ENCODE measurements around the gene SPNS3.

SPNS3 gene

DNA sequence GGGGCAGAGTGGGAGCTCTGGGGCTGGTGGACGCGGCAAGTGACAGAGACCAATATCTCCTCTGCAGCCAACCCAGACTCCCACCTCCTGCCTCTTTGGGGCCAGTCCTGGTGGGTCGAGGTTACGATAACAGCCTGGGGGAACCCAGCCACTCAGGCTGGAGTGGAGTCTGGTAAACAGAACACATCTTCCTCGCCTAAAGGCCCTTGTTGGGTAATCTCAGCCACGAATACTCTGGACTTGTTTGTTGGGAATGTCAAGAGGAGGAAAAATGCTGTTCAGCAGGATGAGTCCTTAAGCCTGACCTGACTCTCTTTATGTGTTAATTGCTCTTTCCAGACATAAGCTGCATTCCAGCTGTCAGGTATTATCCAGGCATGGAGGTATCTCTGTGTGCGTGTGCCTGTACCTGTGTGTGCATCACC, 56.9 kb downstream of the SPNS3 start:
- DNase-seq: no peak

DNA sequence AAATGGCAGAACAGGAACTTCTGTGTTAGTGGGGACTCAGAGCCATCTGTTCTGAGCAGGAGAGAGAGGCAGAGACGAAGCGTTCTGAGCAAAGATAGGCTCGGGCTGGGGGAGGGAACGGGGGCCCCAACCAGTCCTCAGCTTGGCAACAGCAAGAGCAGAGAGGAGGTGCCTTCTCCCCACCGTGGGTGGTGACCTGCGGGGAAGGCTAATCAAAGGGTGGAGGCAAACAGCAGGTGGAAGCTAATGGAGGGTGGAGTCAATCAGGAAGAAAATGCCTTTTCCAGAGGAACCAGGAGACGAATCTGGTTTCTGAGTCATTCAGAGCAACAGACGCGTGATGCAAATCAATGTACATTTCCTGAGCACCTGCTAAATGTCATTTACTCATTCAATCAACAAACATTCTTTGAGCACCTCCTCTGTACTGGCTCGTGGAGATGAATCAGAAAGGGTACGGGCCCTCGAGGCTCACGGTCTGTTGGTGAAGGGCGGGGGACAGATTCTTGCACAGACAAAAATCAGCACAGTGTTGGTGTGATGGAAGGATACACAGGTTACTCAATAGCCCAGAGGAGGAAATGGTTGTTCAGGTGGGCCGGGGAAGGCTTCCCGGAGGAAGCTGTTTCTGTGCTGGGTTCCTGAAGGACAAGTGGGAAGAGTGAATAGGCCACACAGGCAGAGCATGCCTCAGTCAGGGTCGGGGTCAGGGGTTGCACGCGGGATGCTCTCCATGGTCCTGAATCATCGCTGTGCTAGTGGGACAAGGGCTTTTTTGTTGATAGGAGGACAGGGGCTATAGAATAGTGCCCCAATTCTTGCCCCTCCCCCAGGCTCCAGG, 59.2 kb downstream of the SPNS3 start:
- peak in 2 of 6 experiments; percentile 20 to 31 for DNase-seq

DNA sequence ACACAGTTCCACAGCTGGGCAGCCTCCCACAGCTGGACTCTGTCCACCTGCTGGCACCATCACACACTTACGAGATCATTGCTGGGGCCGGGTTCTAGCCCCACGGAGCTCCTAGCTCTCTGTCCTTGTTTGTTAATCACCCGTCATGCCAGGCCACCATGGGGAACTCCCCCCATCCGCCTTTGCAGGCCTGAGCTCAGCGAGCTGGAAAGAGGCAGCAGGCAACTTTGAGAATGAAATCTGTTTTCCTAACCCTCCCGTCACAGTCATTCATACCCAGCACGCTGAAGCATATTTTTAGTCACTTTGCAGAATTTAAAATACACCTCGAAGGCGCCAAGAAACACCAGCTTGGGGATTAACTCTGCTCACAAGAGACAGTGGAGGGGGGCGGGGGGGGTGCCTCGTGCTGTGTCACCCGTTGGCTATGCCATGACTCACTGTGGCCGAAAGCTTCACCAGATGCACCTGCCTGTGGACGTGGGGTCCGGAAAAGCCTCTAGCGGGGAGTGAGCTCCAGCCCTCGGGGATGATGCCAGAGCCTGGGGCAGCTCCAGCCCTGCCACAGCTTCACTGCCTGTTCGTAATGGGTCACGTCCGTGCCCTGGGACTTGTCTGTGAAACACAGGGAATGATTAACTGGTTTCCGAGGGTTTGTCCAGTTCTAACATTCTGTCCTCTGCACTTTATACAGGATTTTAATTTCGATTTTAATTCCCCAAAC, 63.5 kb downstream of the SPNS3 start:
- DNase-seq: no peak

DNA sequence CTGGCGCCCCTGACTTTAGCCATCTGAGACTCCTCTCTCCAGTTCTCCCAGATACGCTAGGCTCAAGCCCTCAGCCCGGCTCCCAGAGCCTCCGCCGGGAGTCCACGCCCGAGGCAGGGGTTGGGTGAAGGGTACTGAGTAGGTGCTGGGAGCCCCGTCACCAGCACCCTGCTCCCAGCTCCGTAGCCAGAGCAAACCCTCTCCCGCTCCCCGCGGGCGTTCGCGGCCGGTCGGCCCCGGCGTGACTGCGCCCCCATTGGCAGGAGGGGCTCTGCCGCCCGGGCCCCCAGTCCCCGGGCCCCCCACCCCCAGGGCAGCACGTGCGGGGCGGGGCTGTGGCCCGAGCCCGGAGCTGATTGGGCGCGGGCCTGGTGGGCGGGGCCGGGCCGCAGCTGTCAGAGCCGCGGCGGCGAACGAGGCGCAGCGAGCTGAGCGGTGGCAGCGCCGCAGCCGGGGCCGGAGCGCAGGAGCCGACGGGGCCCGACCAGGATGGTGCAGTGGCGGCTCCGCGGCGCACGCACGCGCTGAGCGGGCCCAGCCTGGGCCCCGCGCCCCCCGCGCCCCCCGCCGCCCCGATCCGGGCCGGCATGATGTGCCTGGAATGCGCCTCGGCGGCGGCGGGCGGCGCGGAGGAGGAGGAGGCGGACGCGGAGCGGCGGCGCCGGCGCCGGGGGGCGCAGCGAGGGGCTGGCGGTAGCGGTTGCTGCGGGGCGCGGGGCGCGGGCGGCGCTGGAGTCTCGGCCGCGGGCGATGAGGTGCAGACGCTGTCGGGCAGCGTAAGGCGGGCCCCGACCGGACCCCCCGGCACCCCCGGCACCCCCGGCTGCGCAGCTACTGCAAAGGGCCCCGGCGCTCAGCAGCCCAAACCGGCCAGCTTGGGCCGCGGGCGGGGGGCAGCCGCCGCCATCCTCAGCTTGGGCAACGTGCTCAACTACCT, 65.0 kb downstream of the SPNS3 start, which contains the start of gene SPNS2:
Gene SPNS2 (plus strand): TSS at position 421 of the 937 bp plus-strand sequence. CDS start 167 bp downstream, at position 588.
- peak; percentile 8 to 63 (median 54) for DNase-seq

DNA sequence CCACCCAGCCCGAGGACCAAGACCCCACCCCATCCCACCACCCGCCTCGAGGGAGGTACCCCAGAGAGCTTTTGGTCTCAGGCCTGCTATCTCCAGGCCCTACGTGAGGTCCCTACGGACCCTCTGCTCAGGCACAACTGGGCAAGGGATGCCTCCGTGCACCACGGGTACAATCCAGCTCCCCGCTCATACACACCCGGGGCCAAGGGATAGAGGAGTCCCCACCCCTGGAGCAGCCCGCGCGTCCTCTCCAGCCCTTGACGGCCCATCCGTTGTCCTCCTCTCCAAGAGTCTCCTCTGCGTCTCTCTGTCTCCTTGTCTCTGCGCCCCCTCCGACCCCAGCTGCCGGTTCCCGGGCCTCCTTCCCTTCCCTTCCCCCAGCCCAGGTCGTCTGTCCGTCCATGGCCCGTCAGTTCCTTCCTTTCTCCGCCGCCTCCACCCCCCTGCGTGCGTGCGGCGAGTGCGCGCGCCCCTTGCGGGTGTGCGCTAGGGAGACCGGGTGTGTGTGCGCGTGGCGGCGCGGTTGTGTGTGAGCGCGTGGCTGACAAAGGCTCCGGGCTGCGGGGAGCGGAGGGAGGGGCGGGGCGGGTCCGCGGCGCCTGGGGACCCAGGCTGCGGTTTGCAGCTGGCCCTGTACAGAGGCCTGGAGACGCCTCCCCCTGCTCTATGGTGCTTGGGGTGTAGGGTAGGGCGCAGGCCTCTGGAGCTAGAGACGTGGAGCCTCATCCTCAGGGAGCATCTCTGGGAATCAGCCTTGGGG, 65.9 kb downstream of the SPNS3 start:
- DNase-seq: peak in 2 of 6 experiments; percentile 27 to 29

DNA sequence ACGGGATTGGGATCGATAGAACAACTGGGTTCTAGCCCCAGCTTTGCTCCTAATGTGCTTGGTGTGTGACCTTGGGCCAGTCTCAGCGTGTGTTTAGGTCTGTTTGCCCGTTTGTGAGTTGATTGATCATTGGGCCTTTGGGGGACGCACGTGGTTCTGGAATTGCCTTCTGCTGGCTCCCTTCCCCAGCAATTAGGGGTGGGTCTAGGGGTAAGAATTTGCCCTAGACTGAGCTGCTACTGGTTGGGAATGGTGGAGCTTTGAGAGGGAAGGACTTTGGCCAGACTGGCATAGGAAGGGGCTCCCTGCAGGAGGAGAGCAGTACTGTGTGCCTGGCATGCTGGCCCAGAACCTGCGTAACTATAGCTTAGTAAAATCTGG, 66.4 kb downstream of the SPNS3 start:
- no peak for DNase-seq

DNA sequence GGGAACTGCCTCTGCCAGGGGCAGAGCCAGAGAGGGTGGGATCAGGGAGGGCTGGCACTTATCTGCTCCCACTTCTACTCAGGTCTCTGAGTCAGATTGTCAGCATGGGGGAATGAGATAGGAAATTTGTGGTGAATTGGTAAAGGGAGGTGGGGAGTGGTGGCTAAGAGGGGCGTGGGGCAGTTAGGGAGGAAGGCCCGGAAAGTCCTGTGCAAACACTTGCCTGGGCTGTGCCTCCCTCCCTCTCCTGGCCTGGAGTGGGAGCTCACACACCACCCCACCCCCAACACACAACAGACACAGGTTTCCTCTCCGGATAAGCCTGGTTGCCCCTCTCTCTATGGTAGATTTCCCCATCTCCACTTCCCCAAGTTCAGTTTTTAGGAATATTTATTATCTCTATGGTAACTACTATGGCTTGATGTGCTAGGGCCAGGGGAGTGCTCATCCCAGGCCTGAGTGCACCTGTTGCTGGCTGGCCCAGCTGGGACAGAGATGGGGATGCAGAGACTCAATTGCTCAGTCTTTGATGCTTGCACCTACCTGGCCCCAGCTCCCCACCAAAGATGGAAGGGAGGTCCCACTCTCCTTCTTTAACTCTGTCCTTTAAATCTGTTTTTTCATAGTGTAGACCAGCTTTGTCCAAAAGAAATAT, 67.7 kb downstream of the SPNS3 start:
- no peak for DNase-seq

DNA sequence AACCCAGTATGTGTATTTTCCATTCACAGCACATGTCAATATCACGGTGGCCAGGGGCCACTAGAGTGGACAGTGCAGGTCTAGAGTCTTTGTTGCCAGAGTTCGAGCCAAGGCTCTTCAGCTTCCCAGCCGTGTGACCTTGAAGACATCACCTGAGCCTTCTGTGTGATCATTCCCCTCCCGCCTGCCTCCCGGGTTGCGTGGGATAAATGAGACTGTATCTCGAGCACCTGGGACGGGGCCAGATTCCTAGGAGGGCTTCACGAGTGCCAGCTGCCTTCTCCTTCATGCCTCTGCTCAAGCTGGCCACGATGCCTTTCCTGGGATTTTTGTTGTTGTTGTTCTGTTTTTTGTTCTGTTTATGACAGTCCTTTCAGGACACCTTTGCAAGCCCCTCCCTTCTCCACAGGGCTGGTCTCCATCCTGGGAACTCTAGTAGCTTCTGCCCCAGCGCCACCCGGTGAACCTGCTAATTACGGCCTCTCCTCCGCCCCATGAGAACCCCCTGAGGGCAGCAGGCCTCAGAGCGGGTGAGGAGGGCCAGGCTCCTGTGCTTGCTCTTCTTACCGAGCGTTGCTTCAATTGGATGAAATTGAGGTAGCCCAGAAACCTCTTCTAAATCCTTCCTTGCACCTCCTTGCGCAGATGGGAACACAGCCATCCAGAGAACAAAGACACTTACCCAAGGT, 68.9 kb downstream of the SPNS3 start:
- DNase-seq: no peak

DNA sequence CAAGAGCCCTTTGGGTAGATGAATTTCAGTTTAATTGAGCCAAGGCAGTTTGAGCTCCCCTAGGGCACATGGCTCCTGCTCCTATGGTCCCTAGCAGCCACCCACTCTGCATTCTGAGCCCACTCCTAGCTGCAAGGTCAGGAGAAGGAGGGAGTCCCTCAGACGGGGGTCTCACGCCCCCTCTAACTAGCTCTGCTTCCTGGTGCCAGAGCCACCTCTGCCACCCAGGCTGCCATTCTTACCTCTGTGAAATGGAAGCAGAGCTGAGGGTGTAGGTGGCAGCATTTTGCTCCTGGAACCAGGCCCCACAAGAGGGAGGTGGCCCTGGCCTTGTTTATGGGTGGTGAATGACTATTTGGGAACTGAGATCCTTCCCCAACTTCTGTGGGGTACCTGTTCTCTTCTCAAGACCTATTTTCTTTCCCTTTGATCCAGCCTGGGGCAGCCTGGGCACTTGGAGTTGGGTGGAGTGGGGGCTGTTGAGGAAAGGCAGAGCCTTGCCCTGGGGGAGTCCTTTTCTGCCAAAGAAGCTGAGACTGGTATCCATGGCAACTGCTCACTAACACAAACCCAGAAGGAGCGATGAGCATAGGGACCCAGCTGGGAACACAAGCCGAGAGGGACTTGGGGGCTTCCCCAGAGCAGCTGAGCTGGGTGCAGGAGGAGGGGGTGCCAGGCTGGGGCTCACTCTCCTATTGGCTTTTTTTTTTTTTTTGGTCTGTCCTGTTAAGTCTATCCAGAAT, 69.7 kb downstream of the SPNS3 start:
- DNase-seq: no peak

DNA sequence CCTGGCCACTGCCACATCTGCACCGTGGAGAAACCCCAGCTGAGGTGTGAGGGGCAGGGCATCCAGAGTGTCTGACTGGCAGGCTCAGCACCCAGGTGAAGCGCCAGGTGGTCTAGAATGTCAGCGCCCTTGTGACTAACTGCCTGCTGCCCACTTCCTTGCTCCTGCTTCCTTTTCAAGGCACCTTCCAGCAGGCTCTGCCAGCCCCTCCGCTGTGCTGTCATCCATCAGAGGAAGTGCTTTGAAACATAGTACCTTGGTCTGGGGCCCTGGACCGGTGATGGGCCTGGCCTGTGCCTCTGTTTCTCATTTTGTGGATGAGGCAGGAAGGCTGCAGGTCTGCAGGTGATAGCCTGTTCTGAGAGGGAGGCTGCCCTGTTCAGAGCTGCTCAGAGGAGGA, 70.4 kb downstream of the SPNS3 start:
- no peak for DNase-seq

DNA sequence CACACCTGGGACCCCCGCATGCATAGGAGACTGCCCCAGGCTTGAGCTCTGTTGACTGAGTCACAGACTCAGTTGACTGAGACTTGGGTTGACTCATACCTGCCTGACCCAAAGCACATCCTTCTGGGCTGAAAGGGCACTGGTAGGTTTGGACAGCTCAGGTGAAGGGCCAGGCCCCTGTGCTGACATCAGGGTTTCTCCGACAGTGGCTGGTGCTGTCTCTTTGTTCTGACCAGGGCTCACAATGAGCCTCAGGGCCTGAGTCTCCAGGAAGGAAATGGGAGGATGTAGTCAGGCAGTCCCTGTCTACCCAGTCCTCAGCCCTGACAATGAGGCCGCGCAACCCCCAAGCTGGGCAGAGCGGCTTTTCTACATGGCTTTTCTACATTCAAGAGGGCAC, 71.4 kb downstream of the SPNS3 start:
- DNase-seq: no peak

DNA sequence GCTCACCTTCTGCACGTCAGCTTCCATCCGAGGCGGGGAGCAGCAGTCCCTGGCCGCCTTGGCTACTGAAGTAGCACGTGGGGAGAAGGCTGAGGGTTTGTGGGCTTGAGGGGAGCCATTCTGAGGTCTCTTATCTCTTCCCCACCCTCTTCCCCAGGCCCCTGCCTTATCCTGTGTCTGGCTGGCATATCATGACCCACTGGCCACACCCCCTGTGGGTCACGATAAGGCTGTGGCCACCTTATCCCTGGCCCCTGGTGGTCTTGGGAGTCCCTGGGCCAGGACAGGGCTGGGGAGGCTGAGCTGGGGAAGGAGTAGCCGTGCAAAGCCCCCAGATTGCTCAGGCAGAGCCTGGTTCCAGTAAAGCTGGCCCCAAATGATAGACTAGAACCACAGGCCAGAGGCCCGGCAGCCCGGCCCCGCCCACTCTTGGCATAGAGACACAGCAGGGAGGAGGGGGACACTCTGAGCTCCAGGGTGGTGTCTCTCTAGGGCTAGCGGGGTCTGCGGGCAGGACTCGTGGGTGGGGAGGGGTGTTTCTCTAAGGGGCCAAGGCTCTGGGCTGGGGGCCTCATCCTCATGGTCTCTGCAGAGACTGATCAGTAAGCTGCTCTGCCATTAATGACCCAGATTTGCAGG, 72.6 kb downstream of the SPNS3 start:
- DNase-seq: no peak

DNA sequence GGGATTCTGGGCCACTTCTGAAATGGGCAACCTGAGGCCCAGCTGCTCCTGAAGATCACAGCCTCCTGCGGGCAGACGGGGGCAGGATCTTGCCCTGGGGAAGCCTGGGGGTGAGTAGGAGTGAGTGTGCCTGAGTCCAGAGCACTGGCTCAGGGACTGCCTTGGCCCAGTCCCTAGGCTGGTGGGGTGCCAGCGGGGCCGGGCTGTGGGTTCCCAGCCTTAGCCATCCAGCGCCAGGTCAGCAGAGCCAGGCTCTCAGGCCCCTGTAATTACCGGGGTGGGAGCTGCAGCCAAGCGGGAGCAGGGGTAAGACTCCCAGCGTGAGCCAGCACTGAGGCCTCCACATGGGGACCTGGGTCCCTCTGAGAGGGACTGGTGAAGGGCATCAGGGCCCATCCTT, 73.2 kb downstream of the SPNS3 start:
- DNase-seq: no peak

DNA sequence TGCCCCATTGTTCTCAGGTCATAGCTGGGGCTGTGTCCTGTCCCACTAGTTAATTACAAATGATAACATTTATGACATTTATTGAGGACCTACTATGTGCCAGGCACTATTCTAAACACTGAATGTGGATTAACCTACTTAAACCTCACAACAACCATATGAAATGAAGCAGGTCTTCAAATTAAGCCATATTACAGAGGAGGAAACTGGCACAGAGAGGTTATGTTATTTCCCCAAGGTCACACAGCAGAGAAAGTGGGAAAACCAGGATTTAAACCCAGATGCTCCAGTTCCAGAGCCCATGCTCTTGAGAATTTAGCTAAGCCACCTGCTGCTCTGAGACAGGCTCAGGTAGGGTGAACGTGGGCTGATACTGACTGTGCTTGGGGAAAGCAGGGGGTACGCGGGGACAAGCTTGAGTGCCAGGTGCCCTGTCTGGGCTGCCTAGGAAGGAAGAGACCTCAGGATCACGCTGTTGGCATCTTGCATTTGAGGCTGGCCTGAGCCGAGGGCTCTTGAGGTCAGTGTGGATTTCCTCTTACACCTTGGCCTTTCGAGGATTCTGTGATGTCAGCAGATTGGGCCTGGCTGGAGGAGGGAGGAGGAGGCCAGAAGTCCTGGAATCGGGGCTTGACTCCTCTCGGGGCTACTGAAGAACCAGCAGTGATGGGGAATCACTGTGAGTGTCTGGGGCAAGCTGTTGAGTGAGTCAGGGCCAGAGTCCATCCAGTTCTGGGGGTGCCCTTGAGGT, 73.8 kb downstream of the SPNS3 start:
- no peak for DNase-seq

DNA sequence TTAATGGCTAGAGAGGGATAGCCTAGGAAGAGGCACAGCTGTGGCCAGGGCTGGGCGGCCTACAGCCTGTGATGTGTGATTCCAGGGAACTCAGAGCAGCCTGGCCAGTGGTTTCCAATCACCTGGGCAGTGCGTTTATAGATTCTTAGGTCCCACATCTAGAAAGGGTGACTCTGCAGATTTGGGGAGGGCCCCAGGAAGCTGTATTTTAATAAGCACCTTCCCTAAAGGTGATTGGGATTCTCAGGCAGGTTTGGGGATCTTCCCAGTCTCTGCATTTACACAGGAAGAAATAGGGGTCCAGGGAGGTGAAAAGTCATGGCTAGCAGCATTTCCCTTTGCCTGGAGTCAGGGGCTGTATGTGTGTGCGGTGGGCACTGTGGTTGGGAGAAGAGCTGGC, 74.5 kb downstream of the SPNS3 start:
- no peak for DNase-seq

DNA sequence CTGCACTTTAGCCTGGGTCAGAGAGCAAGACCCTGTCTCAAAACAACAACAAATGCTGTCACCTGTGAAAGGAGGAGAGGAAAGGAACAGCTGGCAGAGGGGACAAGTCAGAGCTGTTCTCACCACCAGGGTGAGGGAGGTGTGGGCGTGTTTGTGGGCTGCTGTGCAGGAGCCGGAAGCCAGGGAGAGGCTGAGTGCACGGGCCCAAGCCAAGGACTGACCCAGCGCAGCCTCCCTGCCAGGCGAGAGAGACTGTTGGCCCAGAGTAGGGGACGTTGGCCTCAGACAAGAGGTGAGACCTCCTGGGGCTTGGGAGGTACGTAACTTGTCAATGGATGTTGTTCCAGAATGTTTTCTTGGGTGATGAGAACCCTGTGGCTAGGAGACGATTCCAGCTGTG, 75.7 kb downstream of the SPNS3 start:
- peak in 3 of 6 experiments; percentile 6 to 17 (median 14) for DNase-seq

DNA sequence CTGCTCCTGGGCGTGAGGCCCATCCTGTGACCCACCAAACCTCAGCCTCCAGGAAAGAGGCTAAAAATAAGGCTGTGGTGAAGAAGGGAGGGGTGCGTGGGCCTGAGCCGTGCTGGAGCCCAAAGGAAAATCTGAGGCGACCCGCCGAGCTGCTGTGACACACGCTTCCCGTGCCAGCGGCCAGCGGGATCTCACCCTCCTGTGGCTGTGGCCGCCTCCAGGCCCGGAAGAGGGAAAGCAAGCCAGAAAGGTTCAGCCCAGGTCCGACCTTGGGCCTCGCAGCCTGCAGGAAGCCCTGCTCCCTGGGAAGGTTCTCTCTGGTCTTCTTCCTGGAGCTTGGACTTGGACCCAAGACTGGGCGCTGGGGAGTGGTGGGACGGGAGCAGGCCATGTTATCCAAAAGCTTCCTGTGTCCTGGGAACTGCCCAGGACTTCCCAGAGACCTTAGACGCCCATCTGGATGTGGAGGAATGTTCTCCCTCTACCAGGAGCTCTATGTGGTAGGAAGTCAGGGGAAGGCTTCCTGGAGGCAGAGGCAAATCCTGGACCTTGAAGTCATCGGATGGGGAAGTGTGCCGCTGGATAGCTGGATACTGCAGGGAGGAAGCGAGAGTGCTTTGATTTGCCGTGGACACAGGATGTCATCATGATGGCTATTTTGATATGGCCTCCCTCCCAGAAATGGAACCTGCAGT, 76.3 kb downstream of the SPNS3 start:
- DNase-seq: no peak

DNA sequence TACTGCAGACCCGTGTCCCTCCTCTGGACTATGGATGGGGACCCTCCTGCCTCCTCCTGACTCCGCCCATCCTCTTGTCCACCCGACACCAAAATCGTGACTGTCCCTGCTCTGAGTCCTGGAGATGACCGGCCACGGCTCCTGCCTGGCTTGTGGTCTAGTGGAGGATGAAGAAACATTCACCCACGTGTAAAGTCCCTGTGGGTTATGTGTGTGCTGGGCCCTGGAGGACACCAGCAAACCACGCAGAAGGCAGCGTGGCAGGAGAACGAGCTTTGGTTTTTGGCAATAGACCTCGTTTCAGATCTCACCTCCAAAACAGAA, 76.8 kb downstream of the SPNS3 start:
- DNase-seq: no peak

Data from stimulated activated naive CD4-positive, alpha-beta T cell (primary cell).